Testis (tissue), 3 donors: ENCODE results near the gene GUCY1A1. TPM values are rescaled to one million over a fixed set of nuclear protein-coding genes. Genes with fewer than 3 reads are reported as not detected.

Experiments
- DNase-seq: peaks from one replicate; pipeline ENCODE4 v3.0.0-alpha.2; 2019
- H3K27ac ChIP-seq, 2 donors: fragments of 200-600 bp; sonication (generic); one replicate each; pipeline ENCODE4 v1.5.1; 2019
- H3K27me3 ChIP-seq: fragments of 200-600 bp; sonication (generic); one replicate; pipeline ENCODE4 v1.5.1; 2019
- H3K36me3 ChIP-seq: fragments of 200-600 bp; sonication (generic); one replicate; pipeline ENCODE4 v1.5.1; 2017; ENCODE audit warnings: low read depth; ENCODE audit errors: missing control alignments
- H3K4me1 ChIP-seq: fragments of 200-600 bp; sonication (generic); one replicate; pipeline ENCODE4 v1.5.1; 2019
- H3K4me3 ChIP-seq, 2 donors: fragments of 200-600 bp; sonication (generic); one replicate each; pipeline ENCODE4 v1.5.1; 2017 to 2019
- H3K9me3 ChIP-seq: fragments of 200-600 bp; sonication (generic); one replicate; pipeline ENCODE4 v1.5.1; 2017
- CTCF ChIP-seq, 3 experiments: fragments of 450-650 bp in 2 of 3; fragments of 200-600 bp in 1 of 3; sonication (generic) in 1 of 3; IDR thresholded peaks; one replicate each; pipeline ENCODE4 v1.5.1; 2016 to 2019; ENCODE audit warnings: antibody characterized with exemption in 3 of 3, mild to moderate bottlenecking in 2 of 3, moderate library complexity in 1 of 3
- POLR2A ChIP-seq: fragments of 450-650 bp; IDR thresholded peaks from one replicate; pipeline ENCODE4 v1.6.1; 2017; ENCODE audit warnings: antibody characterized with exemption, mild to moderate bottlenecking, moderate library complexity
- whole genome bisulfite sequencing, 2 donors: methylation state at CpG; one replicate each; pipeline ENCODE4 v1.1.5; 2018; 5-methylcytosine and 5-hydroxymethylcytosine counted together
- intact Hi-C: fragments of 100-400 bp; cut with DNase I; formaldehyde crosslinking; loops from one replicate; pipeline ENCODE4 v1.15.1; 2023; ENCODE audit warnings: low total_unique reads
- polyA plus RNA-seq: library from polyadenylated mRNA; stranded (reverse); fragments of 350-450 nt; fragmentation: Illumina TruSeq; extraction: RNeasy Lipid Tissue Mini Kit (QIAGEN cat#74804); gene quantifications from one replicate; pipeline ENCODE4 v1.2.3, GENCODE V29; 2014; ENCODE audit warnings: low read depth, low replicate concordance; ENCODE audit not compliant: insufficient read depth
- total RNA-seq, 2 donors: library from RNA; depleted of rRNA; stranded (reverse); fragments of >200 nt; gene quantifications; one replicate each; pipeline ENCODE4 v1.2.3, GENCODE V29; 2016

The GUCY1A1 gene
- total and polyA plus RNA-seq, 3 donors from 2014 or later = 2.5 to 4.6 (median 4.5) TPM

DNA sequence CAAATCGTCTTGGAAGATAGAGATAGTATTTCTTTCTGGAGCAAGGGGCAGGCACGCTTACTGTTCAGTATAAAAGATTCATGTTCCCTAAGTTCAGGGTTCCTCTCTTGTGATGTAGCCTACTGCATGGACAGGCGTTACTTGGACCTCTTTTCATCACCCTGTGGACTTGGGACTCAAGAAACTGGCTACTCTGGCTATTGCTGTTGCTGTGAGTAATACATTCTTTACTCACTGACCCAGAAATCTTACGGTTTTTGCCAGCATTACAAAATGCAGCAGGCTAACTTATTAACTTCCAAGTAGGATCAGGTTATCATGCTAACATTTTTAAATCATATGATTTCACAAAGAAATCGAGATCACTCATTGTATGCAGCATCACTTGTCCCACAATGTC, 79.3 kb downstream of the GUCY1A1 start:
- Histone ChIP-seq H3K9me3 (no peaks in the 10 kb centered on the region), H3K27ac (no peak overlapping the region), H3K27me3 (no peaks in the 10 kb centered on the region), H3K36me3 (no peaks in the 10 kb centered on the region), H3K4me3 (no peak overlapping the region), H3K4me1 (no peaks in the 10 kb centered on the region)
- 85% methylated on average over 5 of the region's 5 CpGs for WGBS, 2 donors
- no peak for TF ChIP-seq POLR2A
- no peak for TF ChIP-seq CTCF (IDR thresholded peaks at IDR 0.05)
- intact Hi-C loops = no loop called here
- DNase-seq = no peak

DNA sequence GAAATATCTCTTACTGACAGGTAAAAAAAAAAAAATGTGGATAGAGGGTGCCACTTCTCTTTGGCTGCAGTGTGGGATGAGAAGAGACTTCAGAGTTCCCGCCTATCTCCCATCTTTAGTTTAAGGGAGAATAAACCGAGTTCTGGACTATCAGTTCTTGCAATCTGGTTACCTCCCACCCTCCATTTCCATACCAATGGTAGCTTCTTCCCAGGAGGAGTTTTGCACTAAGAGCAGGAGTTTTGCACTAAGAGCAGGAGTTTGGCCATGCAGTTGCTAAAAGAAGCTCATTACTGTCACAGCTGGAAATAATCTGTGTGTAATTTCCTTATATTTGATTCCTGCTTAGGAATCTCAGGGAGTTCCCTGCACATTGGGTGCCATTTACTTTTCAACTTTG, 81.4 kb downstream of the GUCY1A1 start:
- Histone ChIP-seq H3K27me3 (no peaks in the 10 kb centered on the region), H3K27ac (no peak overlapping the region), H3K4me3 (no peak overlapping the region), H3K9me3 (no peaks in the 10 kb centered on the region), H3K36me3 (no peaks in the 10 kb centered on the region), H3K4me1 (no peaks in the 10 kb centered on the region)
- intact Hi-C loops = no loop called here
- no peak for TF ChIP-seq CTCF (IDR thresholded peaks at IDR 0.05)
- no peak for TF ChIP-seq POLR2A
- 79 to 82% methylated on average over 2 of the region's 2 CpGs for WGBS, 2 donors
- no peak for DNase-seq

GRCh38 chr4:155749041-155749440, 82.4 kb downstream of the GUCY1A1 start:
- H3K9me3 ChIP-seq = no peaks in the 10 kb centered on the region
- H3K27me3 ChIP-seq = no peaks in the 10 kb centered on the region
- 93 to 97% methylated on average over 5 of the region's 5 CpGs for WGBS, 2 donors
- no peaks in the 10 kb centered on the region for H3K36me3 ChIP-seq
- no peaks in the 10 kb centered on the region for H3K4me1 ChIP-seq
- intact Hi-C loops = no loop called here
- TF ChIP-seq CTCF (IDR thresholded peaks at IDR 0.05) (no peak), POLR2A (no peak)
- no peak for DNase-seq
- H3K27ac ChIP-seq = no peak overlapping the region
- H3K4me3 ChIP-seq = no peak overlapping the region

DNA sequence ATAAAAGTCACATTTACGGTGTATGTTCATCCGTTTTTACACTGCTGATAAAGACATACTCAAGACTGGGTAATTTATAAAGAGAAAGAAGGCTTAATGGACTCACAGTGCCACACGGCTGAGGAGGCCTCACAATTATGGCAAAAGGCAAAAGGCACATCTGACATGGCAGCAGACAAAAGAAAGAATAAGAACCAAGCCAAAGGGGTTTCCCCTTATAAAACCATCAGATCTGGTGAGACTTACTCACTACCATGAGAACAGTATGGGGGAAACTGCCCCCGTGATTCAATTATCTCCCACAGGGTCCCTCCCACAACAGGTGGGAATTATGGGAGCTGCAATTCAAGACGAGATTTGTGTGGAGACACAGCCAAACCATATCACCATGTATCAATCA, 84.9 kb downstream of the GUCY1A1 start:
- Histone ChIP-seq H3K4me3 (no peak overlapping the region), H3K4me1 (no peaks in the 10 kb centered on the region), H3K9me3 (no peaks in the 10 kb centered on the region), H3K27me3 (no peaks in the 10 kb centered on the region), H3K36me3 (no peaks in the 10 kb centered on the region), H3K27ac (no peak overlapping the region)
- TF ChIP-seq CTCF (IDR thresholded peaks at IDR 0.05) (no peak), POLR2A (no peak)
- no peak for DNase-seq
- intact Hi-C loops = no loop called here
- 77 to 82% methylated on average over 5 of the region's 5 CpGs for WGBS, 2 donors

DNA sequence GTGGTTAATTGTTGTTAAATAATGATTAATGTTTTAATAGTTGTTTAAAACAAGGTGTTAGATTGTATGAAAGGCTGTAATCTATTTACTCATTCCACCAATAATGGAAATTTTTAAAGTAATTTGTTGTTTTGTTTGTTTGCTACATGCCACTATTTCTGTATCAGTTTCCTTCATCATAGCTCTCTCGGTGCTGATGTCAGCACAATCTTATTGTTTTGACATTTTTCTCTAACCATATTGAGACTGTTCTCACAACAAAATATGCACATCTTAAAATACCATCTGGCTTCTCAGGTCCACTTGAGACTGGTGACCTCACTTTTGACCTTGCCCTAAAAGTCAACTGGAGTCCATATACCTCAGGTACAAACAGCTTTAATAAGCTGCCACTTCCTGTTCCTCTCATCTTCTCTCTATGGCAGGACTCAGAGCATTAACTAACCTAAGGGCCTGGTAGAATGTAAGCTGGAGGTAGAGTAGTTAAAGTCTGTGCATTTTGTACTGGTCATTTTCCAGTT, 91.2 kb downstream of the GUCY1A1 start:
- Histone ChIP-seq H3K4me3 (no peak overlapping the region), H3K9me3 (no peaks in the 10 kb centered on the region), H3K27me3 (no peaks in the 10 kb centered on the region), H3K27ac (no peak overlapping the region), H3K4me1 (peaks cover 4% of the 10 kb centered on the region), H3K36me3 (no peaks in the 10 kb centered on the region)
- intact Hi-C loops = no loop called here
- TF ChIP-seq CTCF (IDR thresholded peaks at IDR 0.05) (no peak), POLR2A (no peak)
- WGBS, 2 donors = 86 to 89% methylated on average over 1 of the region's 1 CpG
- DNase-seq = no peak
